ENCODE measurements around the gene TSPAN18. TPM values are rescaled to one million over a fixed set of nuclear protein-coding genes. Genes with fewer than 3 reads are reported as not detected.

The TSPAN18 gene
- total and polyA plus RNA-seq, 2 of the 4 experiments (the other 2 are of a cell fraction) = 0.36 to 1.1 TPM

- H3K4me3 ChIP-seq (ENCODE audit: insufficient read depth, low read depth, low read length) = no peak overlapping the region
- intact Hi-C loops (cut with micrococcal nuclease) (no loop called here), dilution Hi-C loops (cut with HindIII; ENCODE audit: low sequenced_read_pairs, unreplicated experiment) (loop anchor here (25.0 kb wide), 1 partner anchor 119 kb away; no protein-coding TSS in a partner anchor), in situ Hi-C loops (cut with MboI; ENCODE audit: low sequenced_read_pairs) (no loop called here)
- H2AFZ ChIP-seq (replicated peaks; ENCODE audit: low read length, poor library complexity) = no peak overlapping the region
- H3K27ac ChIP-seq (ENCODE audit: insufficient read depth, low read length) = no peak overlapping the region
- H3K23ac ChIP-seq (ENCODE audit: low read depth, low read length) = no peak overlapping the region
- no peak overlapping the region for H3K18ac ChIP-seq (ENCODE audit: low read depth, low read length)
- no peak overlapping the region for H3K4ac ChIP-seq (ENCODE audit: low read depth, low read length)
- H3K14ac ChIP-seq (replicated peaks; ENCODE audit: low read depth, low read length) = no peak overlapping the region
- ChIA-PET POLR2A (ENCODE audit: unreplicated experiment) (no interaction called here), CTCF (no interaction called here)
- no peak overlapping the region for H2BK15ac ChIP-seq (ENCODE audit: low read depth, low read length)
- no peak overlapping the region for H2BK5ac ChIP-seq (ENCODE audit: low read depth, low read length, poor library complexity, severe bottlenecking)
- DNase-seq = no peak
- H4K20me1 ChIP-seq (ENCODE audit: insufficient read depth, low read length) = no peaks in the 10 kb centered on the region
- TF ChIP-seq MAZ (IDR thresholded peaks at IDR 0.05; ENCODE audit: borderline replicate concordance, low read depth, low read length) (no peak), BHLHE40 (IDR thresholded peaks at IDR 0.05; ENCODE audit: low read depth, low read length) (no peak), USF2 (IDR thresholded peaks at IDR 0.05; ENCODE audit: low read depth, low read length) (no peak), RFX5 (IDR thresholded peaks at IDR 0.05; ENCODE audit: low read depth, low read length) (no peak), ELK1 (IDR thresholded peaks at IDR 0.05; ENCODE audit: borderline replicate concordance, low read depth, low read length) (no peak), RCOR1 (IDR thresholded peaks at IDR 0.05; ENCODE audit: insufficient replicate concordance, low read length) (no peak), POLR2A (IDR thresholded peaks at IDR 0.05; ENCODE audit: low read depth, low read length) (no peak), NFE2L2 (IDR thresholded peaks at IDR 0.05; ENCODE audit: low read depth, low read length) (no peak), CTCF (conservative IDR thresholded peaks at IDR 0.05; ENCODE audit: low read depth, low read length) (no peak), CHD1 (IDR thresholded peaks at IDR 0.05; ENCODE audit: low read depth, low read length) (no peak)
- H4K5ac ChIP-seq (ENCODE audit: low read depth, low read length) = no peak overlapping the region
- H3K36me3 ChIP-seq (ENCODE audit: control insufficient read depth, insufficient read depth, low read length) = no peaks in the 10 kb centered on the region
- peaks cover 51% of the 10 kb centered on the region for H3K27me3 ChIP-seq (ENCODE audit: control insufficient read depth, insufficient read depth, low read length)
- no peak overlapping the region for H3K9ac ChIP-seq (ENCODE audit: low read depth, low read length)
- peaks cover under 1% of the 10 kb centered on the region; the same call in 1 of the 2 replicates for H3K4me1 ChIP-seq (ENCODE audit: control insufficient read depth, insufficient read depth, low read length)
- H3K9me3 ChIP-seq (ENCODE audit: control insufficient read depth, insufficient read depth, low read length) = no peaks in the 10 kb centered on the region
- no TSS peak for BruUV-seq (replicated peaks)
- ATAC-seq (ENCODE audit: low read depth) = no peak
- H4K91ac ChIP-seq (ENCODE audit: insufficient read depth, low read depth, low read length) = no peak overlapping the region
- H3K9me1 ChIP-seq (ENCODE audit: insufficient read depth, low read length) = no peaks in the 10 kb centered on the region
- H2BK20ac ChIP-seq (ENCODE audit: low read depth, low read length) = no peak overlapping the region
- no peak overlapping the region for H4K8ac ChIP-seq (ENCODE audit: low read depth in 2 of 2, low read length in 2 of 2)
- no peaks in the 10 kb centered on the region for H3K79me1 ChIP-seq (ENCODE audit: low read depth in 1 of 2, low read length in 2 of 2)
- H2AK5ac ChIP-seq (ENCODE audit: low read depth, low read length) = no peak overlapping the region
- WGBS, 2 experiments (ENCODE audit: extremely low coverage in 2 of 2, insufficient read length in 1 of 2) = 100% methylated on average over 2 of the region's 4 CpGs; no CpG with 5 or more reads in 1 of the 2 experiments
- no peak overlapping the region for H3K4me2 ChIP-seq (ENCODE audit: low read depth, low read length)
- H3K56ac ChIP-seq (ENCODE audit: extremely low read depth, insufficient read depth, low read length) = no peak overlapping the region
- no peak overlapping the region for H2BK120ac ChIP-seq (ENCODE audit: low read depth, low read length)
- no peak overlapping the region for H2AK9ac ChIP-seq (replicated peaks; ENCODE audit: low read depth, low read length, poor library complexity)
Measured at GRCh38 chr11:44880953-44881352, 154.2 kb downstream of the TSPAN18 start.

Measured in IMR-90 (cell line).